Common myeloid progenitor, CD34-positive (primary cell): ENCODE results near the gene MYLK.

ENCODE experiments used
- CTCF ChIA-PET: fragments of 350-600 bp; sonication (Branson Sonifier 250); formaldehyde crosslinking; loops from one replicate; lab custom pipeline; 2021; ENCODE audit warnings: antibody characterized with exemption; lab: Charles Lee
- POLR2A ChIA-PET: fragments of 350-600 bp; sonication (Branson Sonifier 250); formaldehyde crosslinking; loops from one replicate; lab custom pipeline; 2021; ENCODE audit warnings: antibody characterized with exemption; lab: Charles Lee
- DNase-seq, 3 donors: peaks; one replicate each; pipeline versions ENCODE4 v3.0.0 to v3.0.0-alpha.2; 2013
- H3K27ac ChIP-seq, 2 experiments: 1 replicate in 1 of 2; 2 replicates in 1 of 2; pipeline ENCODE4 v1.7.0; 2013; ENCODE audit warnings: inconsistent platforms in 2 of 2, low read length in 2 of 2, mild to moderate bottlenecking in 2 of 2, low read depth in 1 of 2, moderate library complexity in 1 of 2; ENCODE audit not compliant: severe bottlenecking in 2 of 2, insufficient read depth in 1 of 2, poor library complexity in 1 of 2
- H3K27me3 ChIP-seq, 5 experiments: replicated peaks in 2 of 5; 1 replicate in 3 of 5; 2 replicates in 2 of 5; pipeline versions ENCODE4 v1.6.1 to v1.7.0; 2013; ENCODE audit warnings: low read length in 4 of 5, mild to moderate bottlenecking in 2 of 5, moderate library complexity in 2 of 5, inconsistent platforms in 1 of 5; ENCODE audit not compliant: insufficient read depth in 5 of 5, control insufficient read depth in 4 of 5
- H3K36me3 ChIP-seq, 4 experiments: 1 replicate in 2 of 4; 2 replicates in 2 of 4; pipeline versions ENCODE4 v1.6.1 to v1.7.0; 2013; ENCODE audit warnings: low read length in 3 of 4, control low read depth in 1 of 4, mild to moderate bottlenecking in 1 of 4; ENCODE audit not compliant: control insufficient read depth in 4 of 4, insufficient read depth in 4 of 4
- H3K4me1 ChIP-seq, 4 experiments: 1 replicate in 3 of 4; 2 replicates in 1 of 4; pipeline versions ENCODE4 v1.6.1 to v1.7.1; 2013; ENCODE audit warnings: low read length in 3 of 4, mild to moderate bottlenecking in 3 of 4, control low read depth in 1 of 4, inconsistent platforms in 1 of 4, moderate library complexity in 1 of 4; ENCODE audit not compliant: control insufficient read depth in 4 of 4, insufficient read depth in 4 of 4; ENCODE audit errors: control extremely low read depth in 1 of 4
- H3K4me3 ChIP-seq, 7 experiments: 1 replicate in 4 of 7; 2 replicates in 3 of 7; pipeline versions ENCODE4 v1.5.1 to v1.7.0; 2013; ENCODE audit warnings: mild to moderate bottlenecking in 7 of 7, low read length in 6 of 7, moderate library complexity in 6 of 7, inconsistent platforms in 2 of 7, low read depth in 2 of 7, control low read depth in 1 of 7; ENCODE audit not compliant: insufficient read depth in 4 of 7, control insufficient read depth in 1 of 7; ENCODE audit errors: extremely low read depth in 1 of 7
- H3K9me3 ChIP-seq, 5 experiments: 1 replicate in 4 of 5; 2 replicates in 1 of 5; pipeline versions ENCODE4 v1.6.1 to v1.7.1; 2013; ENCODE audit warnings: low read length in 4 of 5, mild to moderate bottlenecking in 2 of 5, inconsistent platforms in 1 of 5, low read depth in 1 of 5, moderate library complexity in 1 of 5; ENCODE audit not compliant: control insufficient read depth in 4 of 5, insufficient read depth in 2 of 5; ENCODE audit errors: control extremely low read depth in 1 of 5
- WGBS: methylation state at CpG from one replicate; pipeline ENCODE4 v1.1.5; 2013; ENCODE audit not compliant: insufficient coverage; 5-methylcytosine and 5-hydroxymethylcytosine counted together

Gene MYLK

DNA sequence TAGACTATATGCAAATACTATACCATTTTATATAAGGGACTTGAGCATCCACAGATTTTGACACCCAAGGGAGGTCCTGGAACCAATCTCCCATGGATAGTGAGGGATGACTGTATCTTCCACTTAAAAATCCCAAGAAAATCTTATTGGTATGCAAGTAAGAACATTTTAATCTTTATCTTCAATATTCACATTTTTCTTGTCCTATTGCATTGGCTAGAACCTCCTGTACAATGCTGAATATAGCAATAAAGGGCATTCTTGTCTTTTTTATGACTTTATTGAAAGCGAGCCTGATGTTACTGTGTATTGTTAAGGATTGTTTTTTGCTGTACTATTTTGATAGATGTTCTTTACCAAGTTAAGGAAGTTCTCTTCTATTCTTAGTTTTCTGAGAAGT is 36.9 kb downstream of the MYLK start:
- Histone ChIP-seq H3K4me3 (no peak overlapping the region), H3K9me3 (peaks cover 5 to 30% (median 9%) of the 10 kb centered on the region in 5 experiments), H3K4me1 (no peaks in the 10 kb centered on the region), H3K36me3 (no peaks in the 10 kb centered on the region), H3K27me3 (no peaks in the 10 kb centered on the region), H3K27ac (no peak overlapping the region)
- WGBS = 100% methylated on average over 1 of the region's 1 CpG
- ChIA-PET CTCF (no interaction called here), POLR2A (no interaction called here)
- no peak for DNase-seq

DNA sequence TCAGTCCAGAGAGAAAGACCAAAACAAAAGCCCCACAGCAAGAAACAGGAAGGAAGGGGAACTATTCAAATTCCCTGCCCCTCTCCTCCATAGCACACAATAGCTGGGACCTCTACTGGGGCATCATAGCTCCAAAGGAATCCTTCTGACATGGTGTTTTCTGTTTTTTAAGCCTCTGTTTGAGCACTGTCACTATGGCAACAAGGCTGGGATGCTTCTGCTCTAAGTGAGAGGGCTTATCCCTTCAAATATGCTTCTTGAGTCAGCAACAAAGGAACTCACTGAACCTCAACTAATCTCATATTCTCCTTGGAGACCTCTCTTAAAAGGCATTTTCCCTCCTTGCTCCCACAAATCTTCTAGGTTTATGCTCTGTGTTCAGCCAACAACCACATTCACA is 40.5 kb downstream of the MYLK start:
- H3K9me3 ChIP-seq = peaks cover 4 to 29% (median 6%) of the 10 kb centered on the region in 5 experiments
- CTCF ChIA-PET = no interaction called here
- no peaks in the 10 kb centered on the region for H3K36me3 ChIP-seq
- POLR2A ChIA-PET = no interaction called here
- DNase-seq = peak in 1 of 3 donors; percentile 7
- no peaks in the 10 kb centered on the region for H3K4me1 ChIP-seq
- no peak overlapping the region for H3K4me3 ChIP-seq
- no peaks in the 10 kb centered on the region for H3K27me3 ChIP-seq
- H3K27ac ChIP-seq = no peak overlapping the region

GRCh38 chr3:123842711-123843110 is 41.4 kb downstream of the MYLK start:
- H3K27me3 ChIP-seq = no peaks in the 10 kb centered on the region
- ChIA-PET POLR2A (no interaction called here), CTCF (no interaction called here)
- no peaks in the 10 kb centered on the region for H3K36me3 ChIP-seq
- no peak for DNase-seq
- 93% methylated on average over 4 of the region's 4 CpGs for WGBS
- H3K9me3 ChIP-seq = peaks cover 0 to 21% (median 6%) of the 10 kb centered on the region in 5 experiments
- no peak overlapping the region for H3K4me3 ChIP-seq
- H3K27ac ChIP-seq = no peak overlapping the region
- no peaks in the 10 kb centered on the region for H3K4me1 ChIP-seq

DNA sequence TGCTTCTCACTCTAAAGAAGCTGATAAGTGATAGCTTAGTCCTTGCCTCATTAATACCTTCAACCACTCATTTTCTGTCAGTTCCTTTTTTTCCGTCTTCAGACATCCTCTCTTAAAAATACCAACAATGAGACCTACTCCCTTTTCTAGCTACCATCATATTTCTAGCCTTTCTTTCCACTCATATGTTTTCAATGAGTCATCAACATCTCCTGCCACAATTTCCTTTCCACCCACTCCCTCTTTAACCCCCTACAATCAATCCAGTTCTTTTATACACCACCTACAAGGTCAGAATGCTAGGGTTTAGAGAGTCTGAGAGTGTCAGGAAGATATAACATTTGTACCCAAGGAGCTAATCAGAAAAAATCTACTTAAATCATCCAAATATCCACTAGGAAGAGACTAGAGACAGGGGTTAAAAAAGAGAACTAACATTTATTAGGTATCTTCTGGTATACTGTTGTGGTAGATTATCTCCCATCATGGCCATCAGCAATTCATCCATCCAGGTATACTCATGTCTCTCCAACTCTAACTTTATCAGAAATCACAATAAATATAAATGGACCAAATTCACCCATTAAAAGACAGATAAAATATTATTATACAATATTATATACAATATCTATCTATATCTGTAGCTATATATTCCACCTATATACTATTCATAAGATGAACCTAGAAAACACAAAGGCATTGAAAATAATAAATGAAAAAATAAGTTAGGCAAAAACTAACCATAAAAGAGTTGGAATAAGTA is 42.5 kb downstream of the MYLK start:
- Histone ChIP-seq H3K9me3 (peaks cover 0 to 18% (median 6%) of the 10 kb centered on the region in 5 experiments), H3K4me1 (no peaks in the 10 kb centered on the region), H3K4me3 (no peak overlapping the region), H3K27ac (no peak overlapping the region), H3K27me3 (no peaks in the 10 kb centered on the region), H3K36me3 (no peaks in the 10 kb centered on the region)
- peak in 2 of 3 donors; percentile 4 to 6 for DNase-seq
- ChIA-PET CTCF (no interaction called here), POLR2A (no interaction called here)
- WGBS = 30% methylated on average over 1 of the region's 1 CpG

- Histone ChIP-seq H3K4me3 (no peak overlapping the region), H3K9me3 (peaks cover 0 to 16% (median 6%) of the 10 kb centered on the region in 5 experiments), H3K27ac (no peak overlapping the region), H3K4me1 (no peaks in the 10 kb centered on the region), H3K36me3 (no peaks in the 10 kb centered on the region), H3K27me3 (no peaks in the 10 kb centered on the region)
- ChIA-PET POLR2A (no interaction called here), CTCF (no interaction called here)
- DNase-seq = no peak
- WGBS = 100% methylated on average over 1 of the region's 2 CpGs
These were observed 43.2 kb downstream of the MYLK start for GRCh38 chr3:123840961-123841360.

DNA sequence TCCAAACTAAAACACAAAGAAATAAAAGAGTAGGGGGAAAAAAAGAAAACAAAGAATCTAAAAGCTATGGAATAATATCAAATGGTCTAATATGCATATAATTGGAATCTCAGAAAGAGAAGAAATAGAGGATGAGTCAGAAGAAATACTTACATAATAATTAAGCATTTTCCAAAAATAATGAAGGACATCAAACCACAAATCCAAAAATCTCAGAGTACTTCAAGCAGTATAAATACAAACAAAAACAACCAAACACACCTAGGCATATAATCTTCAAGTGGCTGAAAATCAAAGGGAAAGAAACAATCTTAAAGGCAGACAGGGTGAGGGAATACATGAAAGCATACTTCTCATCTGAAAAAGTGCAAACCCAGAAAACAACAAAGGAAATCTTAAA is 46.3 kb downstream of the MYLK start:
- no peak for DNase-seq
- CTCF ChIA-PET = no interaction called here
- Histone ChIP-seq H3K4me3 (no peak overlapping the region), H3K27ac (no peak overlapping the region), H3K4me1 (no peaks in the 10 kb centered on the region), H3K27me3 (peaks cover 0 to 2% (median 0%) of the 10 kb centered on the region in 5 experiments), H3K36me3 (no peaks in the 10 kb centered on the region), H3K9me3 (peaks cover 0 to 12% (median 5%) of the 10 kb centered on the region in 5 experiments)
- POLR2A ChIA-PET = no interaction called here

DNA sequence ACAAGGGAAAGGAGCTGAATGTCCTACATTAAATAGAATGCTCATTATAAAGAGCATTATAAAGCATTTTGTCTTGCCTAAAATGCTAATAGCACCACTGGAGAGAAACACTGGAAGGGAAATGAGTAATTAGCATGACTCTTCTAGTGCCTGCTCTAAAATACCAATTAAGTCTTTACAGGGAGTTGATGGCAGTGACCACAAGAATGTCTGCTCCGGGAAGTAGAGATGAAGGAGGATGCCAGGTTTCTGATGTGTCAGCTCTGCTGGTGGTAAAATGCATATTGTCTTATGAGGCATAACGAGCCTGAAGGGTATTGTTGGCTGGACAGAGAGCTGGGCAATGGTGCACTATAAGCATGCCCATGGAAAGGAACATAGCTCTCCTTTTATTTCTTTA is 49.5 kb downstream of the MYLK start:
- peaks cover 0 to 2% (median 0%) of the 10 kb centered on the region in 5 experiments for H3K27me3 ChIP-seq
- ChIA-PET POLR2A (no interaction called here), CTCF (no interaction called here)
- 89% methylated on average over 1 of the region's 2 CpGs for WGBS
- H3K4me3 ChIP-seq = no peak overlapping the region
- no peak for DNase-seq
- no peaks in the 10 kb centered on the region for H3K4me1 ChIP-seq
- no peak overlapping the region for H3K27ac ChIP-seq
- peaks cover 0 to 5% (median 0%) of the 10 kb centered on the region in 5 experiments for H3K9me3 ChIP-seq
- H3K36me3 ChIP-seq = no peaks in the 10 kb centered on the region
